Endodermal cell (in vitro differentiated cells): ENCODE results near the gene TRMT10A. TPM values are rescaled to one million over a fixed set of nuclear protein-coding genes. Genes with fewer than 3 reads are reported as not detected.

Experiments
- DNase-seq: peaks from one replicate; pipeline ENCODE4 v3.0.0-alpha.2; 2017
- H3K27ac ChIP-seq: 2 replicates; pipeline ENCODE4 v1.5.1; 2013; ENCODE audit warnings: mild to moderate bottlenecking, low read depth, low read length, moderate library complexity
- H3K27me3 ChIP-seq: 2 replicates; pipeline ENCODE4 v1.6.1; 2013; ENCODE audit warnings: mild to moderate bottlenecking, low read length, moderate library complexity; ENCODE audit not compliant: insufficient read depth, control insufficient read depth, poor library complexity, severe bottlenecking
- H3K36me3 ChIP-seq: 2 replicates; pipeline ENCODE4 v1.7.0; 2013; ENCODE audit warnings: mild to moderate bottlenecking, low read length, moderate library complexity; ENCODE audit not compliant: control insufficient read depth, insufficient read depth
- H3K4me1 ChIP-seq: one replicate; pipeline ENCODE4 v1.7.0; 2013; ENCODE audit warnings: low read length; ENCODE audit not compliant: control insufficient read depth, insufficient read depth
- H3K4me3 ChIP-seq: 2 replicates; pipeline ENCODE4 v1.5.1; 2013; ENCODE audit warnings: mild to moderate bottlenecking, low read length, moderate library complexity
- H3K9ac ChIP-seq: 2 replicates; pipeline ENCODE4 v1.6.1; 2013; ENCODE audit warnings: mild to moderate bottlenecking, low read length, moderate library complexity; ENCODE audit not compliant: poor library complexity, severe bottlenecking; ENCODE audit errors: extremely low read depth
- H3K9me3 ChIP-seq: 2 replicates; pipeline ENCODE4 v1.6.1; 2013; ENCODE audit warnings: mild to moderate bottlenecking, low read length, moderate library complexity; ENCODE audit not compliant: control insufficient read depth
- H3K27ac Mint-ChIP-seq: 2 replicates; pipeline ENCODE4 v1.8.0; 2020; ENCODE audit warnings: mixed read lengths
- H3K27me3 Mint-ChIP-seq: 2 replicates; pipeline ENCODE4 v1.8.0; 2021; ENCODE audit warnings: mild to moderate bottlenecking, mixed read lengths; ENCODE audit not compliant: insufficient read depth
- H3K36me3 Mint-ChIP-seq: 2 replicates; pipeline ENCODE4 v1.8.0; 2020; ENCODE audit warnings: low read depth, mixed read lengths
- H3K4me1 Mint-ChIP-seq: 2 replicates; pipeline ENCODE4 v1.8.0; 2020; ENCODE audit warnings: mixed read lengths
- H3K4me3 Mint-ChIP-seq: 2 replicates; pipeline ENCODE4 v1.8.0; 2020; ENCODE audit warnings: mild to moderate bottlenecking, moderate library complexity, mixed read lengths
- H3K9me3 Mint-ChIP-seq: 2 replicates; pipeline ENCODE4 v1.8.0; 2020; ENCODE audit warnings: mild to moderate bottlenecking, mixed read lengths
- CTCF ChIP-seq: fragments of 200-600 bp; sonication (generic); conservative IDR thresholded peaks from 2 replicates; pipeline ENCODE4 v1.5.0; 2021; ENCODE audit warnings: antibody characterized with exemption, mild to moderate bottlenecking
- WGBS, 2 experiments: methylation state at CpG; one replicate each; pipeline versions ENCODE4 v1.1.5 to v1.1.7; 2013; ENCODE audit warnings: missing lambda C conversion rate in 2 of 2, mixed read lengths in 1 of 2; ENCODE audit not compliant: insufficient coverage in 1 of 2, insufficient read length in 1 of 2; 5-methylcytosine and 5-hydroxymethylcytosine counted together
- total RNA-seq, 2 donors: library from RNA; stranded (reverse); fragmentation: NEBNext Ultra II Directional in 1 of 2; extraction: Animal tissue kit (Norgen Biotek cat#: 25700) in 1 of 2; gene quantifications; 2 replicates in 1 of 2; 3 replicates in 1 of 2; pipeline ENCODE4 v1.2.1, GENCODE V29; 2021

The TRMT10A gene
- total RNA-seq, 2 donors from 2014 or later, result 4.4 to 5.5 TPM

DNA sequence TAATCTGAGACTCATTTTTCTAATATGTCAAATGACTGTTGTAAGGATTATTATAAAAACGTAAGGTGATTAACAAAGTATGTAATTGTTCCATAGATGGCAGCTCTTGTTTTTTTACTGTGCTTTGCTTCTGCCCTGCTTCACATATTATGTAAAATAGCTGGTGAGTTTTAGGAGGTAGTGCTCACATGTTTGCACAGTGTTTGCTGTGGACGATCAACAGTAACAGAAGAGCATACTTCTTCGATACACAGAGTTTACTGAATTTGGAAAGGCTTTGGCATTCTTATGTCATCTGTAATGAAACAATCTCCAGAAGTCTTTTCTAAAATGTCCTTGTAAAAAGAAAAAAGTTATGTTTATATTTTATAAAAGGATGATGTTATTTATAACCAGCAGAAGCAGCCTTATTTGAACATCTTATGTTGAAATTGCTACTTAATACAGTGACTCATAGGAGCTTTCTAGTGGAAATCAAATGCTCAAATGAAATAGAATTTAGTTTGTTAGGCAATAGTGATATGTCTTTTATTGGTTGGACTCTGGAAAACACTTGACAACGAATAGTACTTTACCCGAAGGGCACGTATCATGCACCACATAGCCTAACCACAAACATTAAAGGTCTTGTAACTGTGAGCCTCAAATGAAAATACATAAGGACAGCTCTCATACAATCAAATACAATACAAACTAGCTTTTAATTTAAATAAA is 8.8 kb upstream of the TRMT10A start:
- no peaks in the 10 kb centered on the region for H3K9me3 ChIP-seq
- H3K4me3 ChIP-seq, result no peak overlapping the region
- Mint-ChIP-seq H3K9me3 (no peaks in the 10 kb centered on the region), H3K36me3 (no peaks in the 10 kb centered on the region), H3K4me3 (no peak overlapping the region), H3K4me1 (peaks cover 5% of the 10 kb centered on the region), H3K27ac (no peak overlapping the region), H3K27me3 (no peaks in the 10 kb centered on the region)
- no peak for DNase-seq
- H3K27me3 ChIP-seq, result no peaks in the 10 kb centered on the region
- H3K9ac ChIP-seq, result no peak overlapping the region
- 81 to 93% methylated on average over 4 to 6 of the region's 6 CpGs for WGBS, 2 experiments
- no peaks in the 10 kb centered on the region for H3K36me3 ChIP-seq
- no peaks in the 10 kb centered on the region for H3K4me1 ChIP-seq
- H3K27ac ChIP-seq, result no peak overlapping the region
- TF ChIP-seq CTCF, result no peak

- Histone ChIP-seq H3K9me3 (no peaks in the 10 kb centered on the region), H3K4me1 (no peaks in the 10 kb centered on the region), H3K27ac (no peak overlapping the region), H3K9ac (no peak overlapping the region), H3K4me3 (no peak overlapping the region), H3K36me3 (no peaks in the 10 kb centered on the region), H3K27me3 (no peaks in the 10 kb centered on the region)
- Mint-ChIP-seq H3K27ac (no peak overlapping the region), H3K4me1 (peaks cover 5% of the 10 kb centered on the region), H3K9me3 (no peaks in the 10 kb centered on the region), H3K36me3 (no peaks in the 10 kb centered on the region), H3K27me3 (no peaks in the 10 kb centered on the region), H3K4me3 (no peak overlapping the region)
- no peak for DNase-seq
- WGBS, 2 experiments, result 82% methylated on average over 1 of the region's 1 CpG; no CpG with 5 or more reads in 1 of the 2 experiments
- TF ChIP-seq CTCF, result no peak
Measured at GRCh38 chr4:99571883-99572282, 8.0 kb upstream of the TRMT10A start.

DNA sequence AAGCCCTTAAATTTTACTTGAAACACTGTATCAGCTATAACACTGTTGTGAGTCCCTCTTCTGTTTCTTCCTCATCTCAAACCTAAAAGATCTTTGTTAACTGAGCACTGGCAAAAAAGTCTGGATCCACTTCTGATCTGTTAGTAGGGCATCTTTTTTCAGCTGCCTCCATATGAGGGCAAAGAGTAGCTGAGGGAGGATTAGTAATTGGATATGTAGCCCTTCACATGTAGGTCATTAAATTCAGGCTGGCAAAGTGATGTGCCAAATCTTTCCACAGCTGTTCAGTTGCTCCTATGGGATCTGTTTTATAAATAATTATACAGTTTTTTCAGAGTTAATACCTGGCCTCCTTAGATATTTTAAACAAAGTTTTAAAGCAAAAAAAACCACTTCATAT is 1.1 kb upstream of the TRMT10A start:
- Mint-ChIP-seq H3K27ac (no peak overlapping the region), H3K9me3 (no peaks in the 10 kb centered on the region), H3K4me3 (no peak overlapping the region), H3K36me3 (no peaks in the 10 kb centered on the region), H3K4me1 (peaks cover 4% of the 10 kb centered on the region), H3K27me3 (no peaks in the 10 kb centered on the region)
- Histone ChIP-seq H3K36me3 (no peaks in the 10 kb centered on the region), H3K4me1 (no peaks in the 10 kb centered on the region), H3K9ac (no peak overlapping the region), H3K4me3 (no peak overlapping the region), H3K9me3 (no peaks in the 10 kb centered on the region), H3K27ac (no peak overlapping the region), H3K27me3 (no peaks in the 10 kb centered on the region)
- DNase-seq, result no peak
- TF ChIP-seq CTCF, result no peak
